HG03135 (cell line): ENCODE data around the gene ETNK2.

Experiments
- ATAC-seq: cut with Tn5 transposase; IDR thresholded peaks from one replicate; pipeline ENCODE4 v1.9.1; 2021; ENCODE audit warnings: mild to moderate bottlenecking, moderate library complexity; ENCODE audit not compliant: unreplicated experiment

The ETNK2 gene, protein sequence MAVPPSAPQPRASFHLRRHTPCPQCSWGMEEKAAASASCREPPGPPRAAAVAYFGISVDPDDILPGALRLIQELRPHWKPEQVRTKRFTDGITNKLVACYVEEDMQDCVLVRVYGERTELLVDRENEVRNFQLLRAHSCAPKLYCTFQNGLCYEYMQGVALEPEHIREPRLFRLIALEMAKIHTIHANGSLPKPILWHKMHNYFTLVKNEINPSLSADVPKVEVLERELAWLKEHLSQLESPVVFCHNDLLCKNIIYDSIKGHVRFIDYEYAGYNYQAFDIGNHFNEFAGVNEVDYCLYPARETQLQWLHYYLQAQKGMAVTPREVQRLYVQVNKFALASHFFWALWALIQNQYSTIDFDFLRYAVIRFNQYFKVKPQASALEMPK

DNA sequence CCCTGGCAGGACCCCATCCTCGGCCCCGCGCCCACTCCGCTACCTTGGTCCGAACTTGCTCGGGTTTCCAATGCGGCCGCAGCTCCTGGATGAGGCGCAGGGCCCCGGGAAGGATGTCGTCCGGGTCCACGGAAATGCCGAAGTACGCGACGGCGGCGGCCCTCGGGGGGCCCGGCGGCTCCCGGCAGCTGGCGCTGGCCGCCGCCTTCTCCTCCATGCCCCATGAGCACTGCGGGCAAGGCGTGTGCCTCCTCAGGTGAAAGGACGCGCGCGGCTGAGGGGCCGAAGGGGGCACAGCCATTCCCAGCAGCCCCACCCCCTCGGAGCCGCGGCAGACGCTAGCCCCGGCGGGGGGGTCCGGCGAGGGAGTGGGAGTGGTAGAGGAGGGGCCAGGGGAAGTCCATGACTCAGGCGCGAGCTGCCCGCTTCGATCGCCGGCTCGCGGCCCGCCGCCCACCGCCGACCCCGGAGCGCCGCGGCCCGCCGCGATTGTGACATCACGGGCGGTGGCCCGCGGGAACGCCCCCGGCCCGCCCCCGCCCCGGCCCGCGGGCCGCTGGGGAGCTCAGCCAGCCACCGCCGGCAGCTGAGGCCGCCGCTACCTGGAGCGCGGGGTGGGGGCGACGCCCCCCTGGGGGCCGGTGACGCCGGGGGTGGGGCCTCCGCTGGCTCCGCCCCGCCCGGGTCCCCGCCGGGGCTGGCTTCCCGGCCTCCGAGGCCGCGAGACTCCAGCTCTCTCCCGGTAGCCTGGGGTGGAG lies at the start of gene ETNK2:
Gene ETNK2, minus strand, starts transcription at position 493 of the 758 bp plus-strand sequence. Its CDS starts 192 bp downstream, at position 301.
- no peak for ATAC-seq

- no peak for ATAC-seq
These were observed 49.6 kb upstream of the ETNK2 start for GRCh38 chr1:204201348-204202040.

- no peak for ATAC-seq
These were observed 47.7 kb upstream of the ETNK2 start for GRCh38 chr1:204199579-204199978.

DNA sequence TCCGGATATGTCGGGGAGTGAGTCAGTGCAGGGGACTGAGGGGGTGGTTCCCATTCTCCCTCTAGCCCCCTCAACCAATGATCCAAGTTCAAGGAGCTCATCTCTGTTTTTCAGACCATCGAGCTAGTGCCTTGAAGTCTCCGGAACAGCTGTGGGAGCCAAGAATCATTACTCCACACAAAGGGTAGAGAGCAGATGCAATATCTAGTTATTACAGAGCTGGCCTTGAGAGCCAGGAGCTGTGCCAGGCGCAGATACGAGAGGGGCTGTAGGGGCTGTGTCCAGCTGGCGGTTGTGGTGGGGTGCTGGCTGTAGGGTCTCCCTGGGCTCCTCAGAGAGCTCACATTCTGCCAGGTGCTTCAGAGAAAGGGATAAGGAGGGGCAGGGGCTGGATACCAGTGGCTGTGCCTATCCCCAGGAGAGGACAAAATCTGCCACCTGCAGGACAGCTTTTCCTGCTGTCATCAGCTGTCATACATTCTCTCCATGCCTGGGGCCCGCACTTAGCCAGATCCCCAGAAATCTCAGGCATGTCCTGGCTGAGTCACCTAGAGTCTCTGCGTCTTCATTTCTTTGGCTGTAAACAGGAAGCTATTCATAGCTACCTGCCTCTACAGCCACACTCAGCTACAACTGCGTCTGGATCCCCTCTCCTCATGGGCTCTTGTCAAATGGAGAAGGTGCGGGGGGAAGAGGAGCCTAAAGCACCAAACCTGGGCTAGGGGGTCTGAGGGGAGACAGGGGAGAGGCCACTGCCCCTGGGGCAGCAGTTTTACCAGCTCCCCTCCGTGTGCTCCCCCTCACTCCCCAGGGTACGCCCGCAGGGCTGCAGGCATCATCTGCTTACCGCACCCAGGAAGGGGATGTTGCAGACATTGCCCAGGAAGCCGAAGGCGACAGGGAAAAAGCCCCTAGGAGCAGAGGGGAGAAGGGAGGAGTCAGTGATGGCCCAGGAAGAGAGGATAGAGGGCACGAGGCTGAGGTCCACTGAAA lies 46.8 kb upstream of the ETNK2 start:
- no peak for ATAC-seq

DNA sequence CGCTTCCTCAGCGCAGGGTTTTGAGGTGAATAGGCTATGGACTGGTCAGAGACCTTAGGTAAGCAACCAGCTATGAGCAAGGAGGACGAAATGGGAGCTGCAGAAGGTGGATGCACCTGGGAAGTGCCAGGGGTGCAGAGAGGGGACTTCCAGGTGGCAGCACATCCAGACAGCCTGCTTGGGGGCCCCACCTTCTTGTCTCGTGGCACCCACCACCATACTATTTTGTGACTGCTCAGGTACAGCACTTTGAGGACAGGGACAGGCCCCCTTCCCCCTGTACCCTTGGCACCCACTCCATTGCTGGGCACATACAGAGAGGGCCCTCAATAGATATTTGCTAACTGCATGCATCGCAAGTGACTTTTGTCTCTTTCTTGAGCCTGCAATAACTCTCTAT lies 45.2 kb upstream of the ETNK2 start:
- no peak for ATAC-seq

GRCh38 chr1:204196068-204196795 lies 44.4 kb upstream of the ETNK2 start, which contains the start of gene KISS1:
TSS of gene KISS1 (minus strand) at chr1:204196491. CDS start at chr1:204192876, 3,615 bp downstream.
- ATAC-seq, result no peak

GRCh38 chr1:204194771-204195170 lies 42.9 kb upstream of the ETNK2 start:
- ATAC-seq, result no peak

DNA sequence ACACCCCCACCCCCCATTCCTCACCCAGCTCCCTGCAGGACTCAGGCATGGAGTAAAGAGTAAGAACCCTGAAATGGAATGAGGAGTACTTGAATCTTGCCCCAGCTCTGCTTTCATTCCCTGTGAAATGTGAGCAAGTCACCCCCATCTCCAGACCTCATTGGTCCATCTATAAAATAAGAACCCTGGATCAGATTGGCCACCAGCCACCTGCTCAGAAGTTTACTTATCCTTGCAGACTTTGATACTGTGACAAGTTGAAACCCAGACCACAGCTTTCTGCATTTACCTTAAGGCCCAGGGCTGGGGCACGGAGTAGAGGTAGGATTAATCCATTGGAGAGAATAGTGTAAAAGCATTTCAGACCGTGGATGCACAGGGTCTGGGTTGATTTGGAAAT lies 42.2 kb upstream of the ETNK2 start:
- no peak for ATAC-seq

- no peak for ATAC-seq
These were observed 40.9 kb upstream of the ETNK2 start for GRCh38 chr1:204192589-204193352.

- ATAC-seq, result no peak
These were observed 40.2 kb upstream of the ETNK2 start for GRCh38 chr1:204192046-204192445.

DNA sequence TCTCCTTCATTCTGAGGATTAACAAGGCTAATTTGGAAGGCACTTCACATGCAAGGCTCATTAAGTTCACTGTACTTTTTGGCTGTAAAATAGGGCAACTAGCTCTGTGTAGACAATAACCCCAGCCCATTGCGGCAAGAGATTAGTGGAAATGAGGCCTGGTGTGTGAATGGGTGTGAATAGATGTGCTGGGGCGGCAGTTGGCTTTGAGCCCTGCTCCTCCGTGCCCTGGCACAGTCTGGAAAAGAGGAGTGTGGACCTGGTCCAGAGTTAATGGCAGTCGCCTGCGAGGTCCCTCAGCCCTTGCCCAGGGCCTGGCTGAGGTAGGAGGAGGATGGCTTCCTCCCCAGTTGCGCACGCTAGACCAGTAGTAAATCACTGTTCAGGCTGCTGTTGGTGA lies 39.6 kb upstream of the ETNK2 start:
- ATAC-seq, result no peak

GRCh38 chr1:204190212-204191211 lies 38.7 kb upstream of the ETNK2 start:
- ATAC-seq, result no peak

DNA sequence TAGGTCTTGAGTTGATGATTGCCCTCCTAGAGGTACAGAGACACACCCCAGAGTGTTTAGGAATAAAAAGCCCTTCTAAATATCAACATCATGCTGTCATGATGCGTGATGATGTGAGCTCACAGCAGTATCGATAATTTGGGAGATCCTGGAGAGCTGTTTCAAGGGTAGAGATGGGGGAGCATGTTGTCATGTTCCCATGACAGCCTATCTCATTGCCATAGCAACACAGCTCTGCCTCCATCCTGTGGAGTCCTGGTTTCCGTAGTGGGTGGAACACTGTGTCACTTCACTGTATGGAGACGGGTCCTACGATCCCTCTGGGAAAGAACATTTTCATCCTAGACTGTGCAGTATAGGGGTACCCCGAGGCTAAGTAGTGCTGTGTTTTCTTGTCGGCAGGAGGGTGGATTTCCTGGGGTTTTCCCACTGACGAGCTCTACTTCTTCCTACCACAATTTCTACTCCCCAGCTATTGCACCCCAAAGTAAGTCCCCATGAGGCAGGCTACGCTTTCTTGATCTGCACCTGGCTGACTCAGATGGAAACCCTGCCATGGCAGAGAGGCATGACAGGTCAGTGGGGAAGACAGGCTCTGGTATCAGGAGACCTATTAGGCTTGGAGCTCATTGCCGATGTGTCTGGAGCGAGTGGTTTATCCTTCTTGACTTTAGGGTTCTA lies 37.3 kb upstream of the ETNK2 start:
- no peak for ATAC-seq

- no peak for ATAC-seq
These were observed 34.8 kb upstream of the ETNK2 start for GRCh38 chr1:204186597-204186996.

DNA sequence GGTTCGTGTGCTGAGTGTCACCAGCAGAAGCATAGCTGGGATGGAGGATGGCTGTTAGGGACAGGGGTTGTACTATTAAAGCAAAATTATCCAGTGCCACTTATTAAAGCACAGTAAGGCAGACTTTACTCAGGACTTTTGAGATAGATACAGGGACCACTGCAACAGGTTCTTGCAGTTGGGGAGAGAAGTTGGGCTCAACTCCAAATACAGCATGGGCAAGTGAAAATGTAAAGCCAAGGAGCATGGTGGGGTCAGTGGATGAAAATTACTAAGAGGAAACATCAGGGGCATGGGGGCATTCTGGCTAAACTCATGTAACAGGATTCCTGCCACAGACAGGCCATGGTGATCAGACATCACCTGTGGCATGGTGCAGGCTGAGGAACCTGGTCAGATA lies 29.3 kb upstream of the ETNK2 start:
- no peak for ATAC-seq

GRCh38 chr1:204180133-204180532 lies 28.3 kb upstream of the ETNK2 start:
- no peak for ATAC-seq
